HG03196 (cell line): ENCODE data around the gene RGS7.
A peak's percentile ranks its signal among the peaks of the same experiment; 100 is the strongest.
"Not testable (repeated sequence)": the region's sequence is repeated elsewhere in the genome, so short reads cannot be mapped to it uniquely, and the experiment has no call there.

Experiments
- ATAC-seq: cut with Tn5 transposase; IDR thresholded peaks from one replicate; pipeline ENCODE4 v1.9.1; 2021; ENCODE audit not compliant: unreplicated experiment

The RGS7 gene

DNA sequence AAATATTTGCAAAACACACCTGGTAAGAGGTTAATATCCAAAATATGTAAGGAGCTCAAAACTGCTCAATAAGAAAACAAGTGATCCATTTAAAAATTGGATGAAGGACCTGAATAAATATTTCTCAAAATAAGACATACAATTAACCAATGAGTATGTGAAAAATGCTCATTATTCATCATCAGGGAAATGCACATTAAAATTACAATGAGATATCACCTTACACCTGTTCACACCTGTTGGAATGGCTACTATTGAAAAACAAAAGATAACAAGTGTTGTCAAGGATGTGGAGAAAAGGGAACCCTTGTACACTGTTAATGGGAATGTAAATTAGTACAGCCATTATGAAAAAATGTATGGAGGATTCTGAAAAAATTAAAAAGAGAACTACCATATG lies 609.1 kb downstream of the RGS7 start:
- ATAC-seq, result no peak

DNA sequence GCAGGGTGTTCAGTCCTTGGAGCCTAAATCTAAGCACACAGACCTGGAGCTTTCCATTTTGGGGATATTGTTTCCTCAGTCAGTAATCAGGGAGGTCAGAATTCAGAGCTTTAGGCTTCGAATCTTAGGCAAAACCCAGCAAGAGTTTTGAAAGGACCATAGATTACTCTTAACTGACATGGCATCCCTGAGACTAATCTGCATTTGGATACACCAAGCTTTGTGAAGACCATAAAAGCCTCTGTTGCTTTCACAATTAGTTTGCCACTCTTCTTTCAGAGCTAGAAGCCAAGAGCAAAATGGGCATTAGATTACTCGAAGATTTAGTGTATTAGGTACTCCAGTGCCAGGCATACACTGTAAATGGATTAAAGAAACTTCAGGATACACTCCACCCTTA lies 613.3 kb downstream of the RGS7 start:
- ATAC-seq, result no peak

GRCh38 chr1:240739754-240740153 lies 617.3 kb downstream of the RGS7 start:
- no peak for ATAC-seq

GRCh38 chr1:240739139-240739538 lies 617.9 kb downstream of the RGS7 start:
- ATAC-seq, result no peak

- no peak for ATAC-seq
Measured at GRCh38 chr1:240737766-240738265, 619.2 kb downstream of the RGS7 start.

GRCh38 chr1:240737298-240737697 lies 619.7 kb downstream of the RGS7 start:
- no peak for ATAC-seq

DNA sequence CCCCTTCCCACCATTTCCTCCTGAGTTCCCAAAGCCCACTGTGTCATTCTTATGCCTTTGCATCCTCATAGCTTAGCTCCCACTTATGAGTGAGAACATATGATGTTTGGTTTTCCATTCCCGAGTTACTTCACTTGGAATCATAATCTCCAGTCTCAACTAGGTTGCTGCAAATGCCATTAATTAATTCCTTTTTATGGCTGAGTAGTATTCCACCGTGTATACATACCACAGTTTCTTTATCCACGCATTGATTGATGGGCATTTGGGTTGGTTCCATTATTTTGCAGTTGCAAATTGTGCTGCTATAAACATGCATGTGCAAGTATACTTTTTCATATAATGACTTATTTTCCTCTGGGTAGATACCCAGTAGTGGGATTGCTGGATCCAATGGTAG lies 622.3 kb downstream of the RGS7 start:
- ATAC-seq, result not testable (repeated sequence)

DNA sequence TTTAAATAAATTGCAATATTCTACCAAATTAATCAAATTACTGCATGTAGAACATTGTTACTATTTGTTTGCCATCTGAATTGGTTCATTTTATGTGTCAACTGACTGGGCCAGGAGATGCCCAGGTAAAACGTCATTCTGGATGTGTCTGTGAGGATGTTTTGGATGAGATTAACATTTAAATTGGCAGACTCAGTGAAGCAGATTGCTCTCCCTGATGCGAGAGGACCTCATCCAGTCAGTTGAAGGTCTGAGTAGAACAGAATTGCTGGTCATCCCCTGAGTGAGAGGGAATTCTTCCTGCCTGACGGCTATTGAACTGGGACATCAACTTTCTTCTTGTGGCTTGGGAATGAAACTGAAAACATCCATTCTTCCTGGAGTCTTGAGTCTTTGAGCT lies 623.0 kb downstream of the RGS7 start:
- ATAC-seq, result no peak

DNA sequence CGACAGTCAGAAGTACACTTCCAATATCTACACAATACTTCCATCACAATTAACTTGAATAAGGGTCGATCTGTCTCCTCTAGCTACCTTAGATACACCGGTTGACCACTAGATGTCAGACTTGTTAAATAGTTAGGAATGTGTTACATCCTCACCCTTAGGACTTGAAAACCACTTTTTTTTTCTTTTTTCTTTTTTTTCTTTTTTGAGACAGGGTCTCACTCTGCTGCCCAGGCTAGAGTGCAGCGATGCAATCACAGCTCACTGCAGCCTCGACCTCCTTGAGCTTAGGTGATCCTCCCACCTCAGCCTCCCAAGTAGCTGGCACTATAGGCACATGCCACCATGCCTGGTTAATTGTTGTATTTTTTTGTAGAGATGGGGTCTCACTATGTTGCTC lies 624.6 kb downstream of the RGS7 start:
- peak; percentile 83 for ATAC-seq
